ENCODE data around the gene WHAMM.
A peak's percentile ranks its signal among the peaks of the same experiment; 100 is the strongest.
"Not testable (repeated sequence)": the region's sequence is repeated elsewhere in the genome, so short reads cannot be mapped to it uniquely, and the experiment has no call there.

WHAMM gene

GRCh38 chr15:82809308-82810060 is at the start of gene WHAMM:
Gene WHAMM (plus strand): TSS chr15:82809628. CDS start chr15:82809727, 99 bp downstream.
- DNase-seq (ENCODE audit: low spot score in 2 of 2), result peak; percentile 90 to 94
- Mint-ChIP-seq H3K9me3 (no peaks in the 10 kb centered on the region), H3K27ac (ENCODE audit: low read depth) (peak within 1 kb of the TSS; percentile 100), H3K4me3 (peak within 1 kb of the TSS; percentile 85), H3K4me1 (peaks cover 28% of the 10 kb centered on the region), H3K36me3 (ENCODE audit: insufficient read depth) (peaks cover 38% of the 10 kb centered on the region), H3K27me3 (no peaks in the 10 kb centered on the region)
- ATAC-seq (replicated peaks; ENCODE audit: extremely low read depth, poor library complexity, severe bottlenecking), result peak; percentile 91

GRCh38 chr15:82763361-82764116 is 45.9 kb upstream of the WHAMM start:
- Mint-ChIP-seq H3K27ac (ENCODE audit: low read depth) (no peak overlapping the region), H3K36me3 (ENCODE audit: insufficient read depth) (peaks cover 4% of the 10 kb centered on the region), H3K4me3 (no peak overlapping the region), H3K4me1 (peaks cover 12% of the 10 kb centered on the region), H3K27me3 (no peaks in the 10 kb centered on the region), H3K9me3 (peaks cover 6% of the 10 kb centered on the region)
- ATAC-seq (replicated peaks; ENCODE audit: extremely low read depth, poor library complexity, severe bottlenecking) (no peak), DNase-seq (ENCODE audit: low spot score in 2 of 2) (no peak)

- peaks cover 12% of the 10 kb centered on the region for H3K4me1 Mint-ChIP-seq
- DNase-seq (ENCODE audit: low spot score in 2 of 2) (no peak), ATAC-seq (replicated peaks; ENCODE audit: extremely low read depth, poor library complexity, severe bottlenecking) (no peak)
- no peaks in the 10 kb centered on the region for H3K27me3 Mint-ChIP-seq
- no peak overlapping the region for H3K27ac Mint-ChIP-seq (ENCODE audit: low read depth)
- peaks cover 6% of the 10 kb centered on the region for H3K9me3 Mint-ChIP-seq
- no peak overlapping the region for H3K4me3 Mint-ChIP-seq
- H3K36me3 Mint-ChIP-seq (ENCODE audit: insufficient read depth), result peaks cover 4% of the 10 kb centered on the region
Measured at GRCh38 chr15:82764117-82764490, 45.3 kb upstream of the WHAMM start.

GRCh38 chr15:82764740-82765139 is 44.7 kb upstream of the WHAMM start:
- peaks cover 4% of the 10 kb centered on the region for H3K36me3 Mint-ChIP-seq (ENCODE audit: insufficient read depth)
- H3K27me3 Mint-ChIP-seq, result no peaks in the 10 kb centered on the region
- ATAC-seq (replicated peaks; ENCODE audit: extremely low read depth, poor library complexity, severe bottlenecking) (no peak), DNase-seq (ENCODE audit: low spot score in 2 of 2) (no peak)
- H3K4me1 Mint-ChIP-seq, result peaks cover 12% of the 10 kb centered on the region
- H3K27ac Mint-ChIP-seq (ENCODE audit: low read depth), result no peak overlapping the region
- H3K9me3 Mint-ChIP-seq, result peaks cover 6% of the 10 kb centered on the region
- no peak overlapping the region for H3K4me3 Mint-ChIP-seq

GRCh38 chr15:82766201-82766600 is 43.2 kb upstream of the WHAMM start:
- not testable (repeated sequence) for H3K9me3 Mint-ChIP-seq; ATAC-seq (replicated peaks; ENCODE audit: extremely low read depth, poor library complexity, severe bottlenecking); H3K36me3 Mint-ChIP-seq (ENCODE audit: insufficient read depth); H3K27me3 Mint-ChIP-seq; H3K4me3 Mint-ChIP-seq; H3K4me1 Mint-ChIP-seq; H3K27ac Mint-ChIP-seq (ENCODE audit: low read depth); DNase-seq (ENCODE audit: low spot score in 2 of 2)

- Mint-ChIP-seq H3K4me1 (peaks cover 5% of the 10 kb centered on the region), H3K9me3 (peaks cover 6% of the 10 kb centered on the region), H3K4me3 (no peak overlapping the region), H3K27ac (ENCODE audit: low read depth) (no peak overlapping the region), H3K27me3 (no peaks in the 10 kb centered on the region), H3K36me3 (ENCODE audit: insufficient read depth) (peaks cover 1% of the 10 kb centered on the region)
- ATAC-seq (replicated peaks; ENCODE audit: extremely low read depth, poor library complexity, severe bottlenecking), result no peak
- no peak for DNase-seq (ENCODE audit: low spot score in 2 of 2)
Measured at GRCh38 chr15:82767163-82767829, 42.1 kb upstream of the WHAMM start.

- Mint-ChIP-seq H3K4me3 (no peak overlapping the region), H3K27ac (ENCODE audit: low read depth) (no peak overlapping the region)
Measured at GRCh38 chr15:82768414-82769054, 40.9 kb upstream of the WHAMM start.

GRCh38 chr15:82771789-82772607 is 37.4 kb upstream of the WHAMM start:
- Mint-ChIP-seq H3K36me3 (ENCODE audit: insufficient read depth) (no peaks in the 10 kb centered on the region), H3K9me3 (peaks cover 3% of the 10 kb centered on the region), H3K4me3 (no peak overlapping the region), H3K4me1 (no peaks in the 10 kb centered on the region), H3K27me3 (no peaks in the 10 kb centered on the region), H3K27ac (ENCODE audit: low read depth) (no peak overlapping the region)
- no peak for ATAC-seq (replicated peaks; ENCODE audit: extremely low read depth, poor library complexity, severe bottlenecking)
- DNase-seq (ENCODE audit: low spot score in 2 of 2), result no peak

More at GRCh38 chr15:82768414-82769054, 40.9 kb upstream of the WHAMM start:
- ATAC-seq (replicated peaks; ENCODE audit: extremely low read depth, poor library complexity, severe bottlenecking), result no peak
- DNase-seq (ENCODE audit: low spot score in 2 of 2), result no peak
- H3K4me1 Mint-ChIP-seq, result peaks cover 5% of the 10 kb centered on the region
- peaks cover 1% of the 10 kb centered on the region for H3K36me3 Mint-ChIP-seq (ENCODE audit: insufficient read depth)
- peaks cover 6% of the 10 kb centered on the region for H3K9me3 Mint-ChIP-seq
- no peaks in the 10 kb centered on the region for H3K27me3 Mint-ChIP-seq

- ATAC-seq (replicated peaks; ENCODE audit: extremely low read depth, poor library complexity, severe bottlenecking) (no peak), DNase-seq (ENCODE audit: low spot score in 2 of 2) (no peak)
- no peaks in the 10 kb centered on the region for H3K4me1 Mint-ChIP-seq
- H3K4me3 Mint-ChIP-seq, result no peak overlapping the region
- H3K9me3 Mint-ChIP-seq, result no peaks in the 10 kb centered on the region
- H3K36me3 Mint-ChIP-seq (ENCODE audit: insufficient read depth), result no peaks in the 10 kb centered on the region
- H3K27ac Mint-ChIP-seq (ENCODE audit: low read depth), result no peak overlapping the region
- H3K27me3 Mint-ChIP-seq, result no peaks in the 10 kb centered on the region
Measured at GRCh38 chr15:82774496-82774895, 34.9 kb upstream of the WHAMM start.

- Mint-ChIP-seq H3K4me1 (no peaks in the 10 kb centered on the region), H3K36me3 (ENCODE audit: insufficient read depth) (no peaks in the 10 kb centered on the region), H3K9me3 (no peaks in the 10 kb centered on the region), H3K4me3 (no peak overlapping the region), H3K27ac (ENCODE audit: low read depth) (no peak overlapping the region), H3K27me3 (no peaks in the 10 kb centered on the region)
- no peak for ATAC-seq (replicated peaks; ENCODE audit: extremely low read depth, poor library complexity, severe bottlenecking)
- DNase-seq (ENCODE audit: low spot score in 2 of 2), result no peak
Measured at GRCh38 chr15:82778755-82779154, 30.7 kb upstream of the WHAMM start.

- DNase-seq (ENCODE audit: low spot score in 2 of 2), result no peak
- no peaks in the 10 kb centered on the region for H3K36me3 Mint-ChIP-seq (ENCODE audit: insufficient read depth)
Measured at GRCh38 chr15:82781349-82781748, 28.1 kb upstream of the WHAMM start.

GRCh38 chr15:82788496-82788895 is 20.9 kb upstream of the WHAMM start:
- no peaks in the 10 kb centered on the region for H3K9me3 Mint-ChIP-seq
- H3K4me1 Mint-ChIP-seq, result no peaks in the 10 kb centered on the region
- ATAC-seq (replicated peaks; ENCODE audit: extremely low read depth, poor library complexity, severe bottlenecking) (no peak), DNase-seq (ENCODE audit: low spot score in 2 of 2) (no peak)
- H3K4me3 Mint-ChIP-seq, result no peak overlapping the region
- H3K27me3 Mint-ChIP-seq, result peaks cover 11% of the 10 kb centered on the region
- H3K36me3 Mint-ChIP-seq (ENCODE audit: insufficient read depth), result no peaks in the 10 kb centered on the region
- no peak overlapping the region for H3K27ac Mint-ChIP-seq (ENCODE audit: low read depth)

More at GRCh38 chr15:82781349-82781748, 28.1 kb upstream of the WHAMM start:
- Mint-ChIP-seq H3K4me3 (no peak overlapping the region), H3K27ac (ENCODE audit: low read depth) (no peak overlapping the region), H3K9me3 (no peaks in the 10 kb centered on the region), H3K4me1 (no peaks in the 10 kb centered on the region), H3K27me3 (peaks cover 11% of the 10 kb centered on the region)
- ATAC-seq (replicated peaks; ENCODE audit: extremely low read depth, poor library complexity, severe bottlenecking), result no peak

Data from central memory CD8-positive, alpha-beta T cell (primary cell).